Activated CD4-positive, alpha-beta T cell treated with anti-CD3 and anti-CD28 coated beads for 1 hour (primary cell): ENCODE results near the gene EPB41.
"Not testable (repeated sequence)": the region's sequence is repeated elsewhere in the genome, so short reads cannot be mapped to it uniquely, and the experiment has no call there.

ENCODE experiments used
- DNase-seq: peaks from one replicate; pipeline ENCODE4 v3.0.0-alpha.2; 2020

Gene EPB41

GRCh38 chr1:29056256-29056655 is 141.9 kb downstream of the EPB41 start:
- no peak for DNase-seq

GRCh38 chr1:29057700-29058099 is 143.3 kb downstream of the EPB41 start:
- no peak for DNase-seq

- DNase-seq, result no peak
Measured at GRCh38 chr1:29062157-29062942, 148.0 kb downstream of the EPB41 start.

GRCh38 chr1:29064064-29064463 is 149.7 kb downstream of the EPB41 start:
- DNase-seq, result no peak

- no peak for DNase-seq
Measured at GRCh38 chr1:29077155-29077554, 162.8 kb downstream of the EPB41 start.

- DNase-seq, result not testable (repeated sequence)
Measured at GRCh38 chr1:29079916-29080629, 165.7 kb downstream of the EPB41 start.

- no peak for DNase-seq
Measured at GRCh38 chr1:29081201-29081600, 166.8 kb downstream of the EPB41 start.

- DNase-seq, result no peak
Measured at GRCh38 chr1:29082519-29082918, 168.2 kb downstream of the EPB41 start.

GRCh38 chr1:29083317-29084195 is 169.2 kb downstream of the EPB41 start:
- no peak for DNase-seq

- DNase-seq, result no peak
Measured at GRCh38 chr1:29084196-29084521, 169.8 kb downstream of the EPB41 start.

- DNase-seq, result no peak
Measured at GRCh38 chr1:29090937-29091618, 176.7 kb downstream of the EPB41 start.

GRCh38 chr1:29092704-29093103 is 178.3 kb downstream of the EPB41 start:
- DNase-seq, result not testable (repeated sequence)

- no peak for DNase-seq
Measured at GRCh38 chr1:29094433-29094832, 180.1 kb downstream of the EPB41 start.

- no peak for DNase-seq
Measured at GRCh38 chr1:29094954-29095353, 180.6 kb downstream of the EPB41 start.

GRCh38 chr1:29096231-29096886 is 182.0 kb downstream of the EPB41 start:
- DNase-seq, result no peak

- no peak for DNase-seq
Measured at GRCh38 chr1:29099286-29099685, 184.9 kb downstream of the EPB41 start.

GRCh38 chr1:29100487-29100886 is 186.1 kb downstream of the EPB41 start:
- DNase-seq, result no peak

- no peak for DNase-seq
Measured at GRCh38 chr1:29105822-29106221, 191.5 kb downstream of the EPB41 start.

- DNase-seq, result not testable (repeated sequence)
Measured at GRCh38 chr1:29108041-29108440, 193.7 kb downstream of the EPB41 start.

GRCh38 chr1:29112705-29113412 is 198.5 kb downstream of the EPB41 start:
- DNase-seq, result no peak

- no peak for DNase-seq
Measured at GRCh38 chr1:29113413-29114117, 199.2 kb downstream of the EPB41 start.
